GM12891 (cell line): ENCODE results near the gene SPATS2.

Experiments
- POLR2A ChIP-seq: IDR thresholded peaks from 2 replicates; pipeline ENCODE4 v1.6.1; 2011; ENCODE audit warnings: low read depth, low read length, control low read depth
- POLR2AphosphoS5 ChIP-seq: IDR thresholded peaks from 2 replicates; pipeline ENCODE4 v1.6.1; 2011; ENCODE audit warnings: low read depth, low read length, control low read depth
- SPI1 ChIP-seq: IDR thresholded peaks from 2 replicates; pipeline ENCODE4 v1.6.1; 2011; ENCODE audit warnings: low read depth, low read length, control low read depth
- TAF1 ChIP-seq: IDR thresholded peaks from 2 replicates; pipeline ENCODE4 v1.6.1; 2011; ENCODE audit warnings: low read depth, low read length, control low read depth

DNA sequence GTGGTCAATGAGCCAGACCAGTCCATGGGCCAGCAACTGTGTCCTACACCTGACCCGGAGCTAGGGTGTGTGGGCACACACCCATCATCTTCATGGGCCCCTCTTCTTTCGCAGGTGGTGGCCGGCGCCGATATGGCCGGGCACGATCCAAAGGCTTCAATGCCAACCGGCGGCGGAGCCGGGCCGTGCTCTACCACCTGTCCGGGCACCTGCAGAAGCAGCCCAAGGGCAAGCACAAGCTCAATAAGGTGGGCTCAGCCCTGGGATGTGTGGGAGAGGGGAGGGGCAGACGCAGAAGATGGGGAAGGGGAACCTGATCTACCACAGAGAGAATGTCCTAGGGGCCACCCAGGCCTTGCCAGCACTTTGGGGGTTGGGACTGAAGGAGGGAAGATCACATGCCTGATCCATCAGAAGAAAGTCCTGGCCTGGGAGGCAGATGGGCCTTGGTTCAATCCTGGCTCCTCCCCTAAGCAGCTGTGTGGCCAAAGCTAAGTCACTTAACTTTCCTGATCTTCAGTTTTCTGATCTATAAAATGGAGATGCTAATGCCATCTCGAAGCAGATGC is 175.4 kb downstream of the SPATS2 start:
- TF ChIP-seq TAF1 (no peak), POLR2AphosphoS5 (no peak), POLR2A (no peak), SPI1 (no peak)
